H1 (cell line): Measurements from ENCODE around the gene RNF13.

Experiments used
- ATF3 ChIP-seq: IDR thresholded peaks from 2 replicates; pipeline ENCODE4 v1.6.1; 2011; ENCODE audit warnings: low read depth, mild to moderate bottlenecking, low read length; ENCODE audit not compliant: insufficient read depth
- CHD2 ChIP-seq: IDR thresholded peaks from 2 replicates; pipeline ENCODE4 v1.6.1; 2012; ENCODE audit warnings: low read length, improper control_type of control experiment
- CTCF ChIP-seq, 3 experiments: IDR thresholded peaks; 1 replicate in 2 of 3; 2 replicates in 1 of 3; pipeline versions ENCODE4 v1.5.1 to v1.6.1; 2011; ENCODE audit warnings: low read length in 3 of 3, mild to moderate bottlenecking in 3 of 3, inconsistent platforms in 2 of 3, low read depth in 1 of 3, moderate library complexity in 1 of 3; ENCODE audit not compliant: insufficient read depth in 1 of 3; ENCODE audit errors: control extremely low read depth in 1 of 3
- EP300 ChIP-seq, 2 experiments: IDR thresholded peaks; 1 replicate in 1 of 2; 2 replicates in 1 of 2; pipeline ENCODE4 v1.6.1; 2011 to 2012; ENCODE audit warnings: low read depth in 2 of 2, low read length in 2 of 2, mild to moderate bottlenecking in 2 of 2, borderline replicate concordance in 1 of 2, inconsistent platforms in 1 of 2, moderate library complexity in 1 of 2
- EZH2 ChIP-seq: fragments of 200-600 bp; sonication (generic); IDR thresholded peaks from 2 replicates; pipeline ENCODE4 v1.7.1; 2012; ENCODE audit warnings: low read depth, mild to moderate bottlenecking, moderate library complexity, low read length, inconsistent platforms; ENCODE audit not compliant: severe bottlenecking
- SIN3A ChIP-seq, 2 experiments: IDR thresholded peaks in 1 of 2; conservative IDR thresholded peaks in 1 of 2; 2 replicates each; pipeline ENCODE4 v1.6.1; 2011 to 2012; ENCODE audit warnings: low read length in 2 of 2, improper control_type of control experiment in 1 of 2, low read depth in 1 of 2, mild to moderate bottlenecking in 1 of 2

GRCh38 chr3:149781211-149781610, 31.8 kb upstream of the RNF13 start:
- no peak for TF ChIP-seq EP300 (IDR thresholded peaks at IDR 0.05; ENCODE audit: borderline replicate concordance in 1 of 2, low read depth in 2 of 2, low read length in 2 of 2)
- no peak for TF ChIP-seq CTCF (IDR thresholded peaks at IDR 0.05; ENCODE audit: control extremely low read depth in 1 of 3, insufficient read depth in 1 of 3, low read depth in 1 of 3, low read length in 3 of 3)
- no peak for TF ChIP-seq CHD2
- no peak for TF ChIP-seq EZH2
- TF ChIP-seq SIN3A (conservative IDR thresholded peaks at IDR 0.05 in 1 of 2, IDR thresholded peaks at IDR 0.05 in 1 of 2; ENCODE audit: low read depth in 1 of 2, low read length in 2 of 2) = no peak
- TF ChIP-seq ATF3 = no peak
